Measurements from ENCODE around the gene HS3ST3A1. TPM values are rescaled to one million over a fixed set of nuclear protein-coding genes. Genes with fewer than 3 reads are reported as not detected.

Gene HS3ST3A1
- total and polyA plus RNA-seq, 2 of the 4 experiments (the other 2 are of a cell fraction): 8.8 to 9.0 TPM

- Histone ChIP-seq H3K9ac (ENCODE audit: low read depth, low read length) (no peak overlapping the region), H4K91ac (ENCODE audit: insufficient read depth, low read depth, low read length) (no peak overlapping the region), H3K18ac (ENCODE audit: low read depth, low read length) (no peak overlapping the region), H3K23ac (ENCODE audit: low read depth, low read length) (no peak overlapping the region), H3K27me3 (ENCODE audit: control insufficient read depth, insufficient read depth, low read length) (no peaks in the 10 kb centered on the region), H3K14ac (replicated peaks; ENCODE audit: low read depth, low read length) (no peak overlapping the region), H3K56ac (ENCODE audit: extremely low read depth, insufficient read depth, low read length) (no peak overlapping the region), H4K8ac (ENCODE audit: low read depth in 2 of 2, low read length in 2 of 2) (no peak overlapping the region), H2BK15ac (ENCODE audit: low read depth, low read length) (0 out of 3 replicates have a peak overlapping the region, but pooled peaks have one; percentile 36), H3K9me1 (ENCODE audit: insufficient read depth, low read length) (peaks cover 4% of the 10 kb centered on the region; the same call in 1 of the 2 replicates), H3K36me3 (ENCODE audit: control insufficient read depth, insufficient read depth, low read length) (no peaks in the 10 kb centered on the region), H2AK9ac (replicated peaks; ENCODE audit: low read depth, low read length, poor library complexity) (no peak overlapping the region), H3K4ac (ENCODE audit: low read depth, low read length) (no peak overlapping the region), H2BK20ac (ENCODE audit: low read depth, low read length) (no peak overlapping the region), H3K27ac (ENCODE audit: insufficient read depth, low read length) (no peak overlapping the region), H2AK5ac (ENCODE audit: low read depth, low read length) (no peak overlapping the region), H3K79me1 (ENCODE audit: low read depth in 1 of 2, low read length in 2 of 2) (peaks cover 12 to 48% of the 10 kb centered on the region in 2 experiments; a peak in 3 of 4 replicates), H3K4me1 (ENCODE audit: control insufficient read depth, insufficient read depth, low read length) (peaks cover 7% of the 10 kb centered on the region), H2AFZ (replicated peaks; ENCODE audit: low read length, poor library complexity) (no peak overlapping the region), H3K9me3 (ENCODE audit: control insufficient read depth, insufficient read depth, low read length) (no peaks in the 10 kb centered on the region), H4K5ac (ENCODE audit: low read depth, low read length) (no peak overlapping the region), H2BK120ac (ENCODE audit: low read depth, low read length) (0 out of 2 replicates have a peak overlapping the region, but pooled peaks have one; percentile 45), H3K4me3 (ENCODE audit: insufficient read depth, low read depth, low read length) (no peak overlapping the region), H3K4me2 (ENCODE audit: low read depth, low read length) (no peak overlapping the region), H2BK5ac (ENCODE audit: low read depth, low read length, poor library complexity, severe bottlenecking) (no peak overlapping the region), H4K20me1 (ENCODE audit: insufficient read depth, low read length) (no peaks in the 10 kb centered on the region)
- TF ChIP-seq POLR2A (IDR thresholded peaks at IDR 0.05; ENCODE audit: low read depth, low read length) (no peak), FOS (IDR thresholded peaks at IDR 0.05; ENCODE audit: low read depth, low read length) (no peak), ELK1 (IDR thresholded peaks at IDR 0.05; ENCODE audit: borderline replicate concordance, low read depth, low read length) (no peak), RAD21 (IDR thresholded peaks at IDR 0.05; ENCODE audit: low read length) (no peak), MAFK (IDR thresholded peaks at IDR 0.05; ENCODE audit: low read depth, low read length) (no peak), CTCF (conservative IDR thresholded peaks at IDR 0.05; ENCODE audit: low read depth, low read length) (no peak), BHLHE40 (IDR thresholded peaks at IDR 0.05; ENCODE audit: low read depth, low read length) (no peak), SMC3 (IDR thresholded peaks at IDR 0.05; ENCODE audit: low read depth, low read length) (no peak), MXI1 (IDR thresholded peaks at IDR 0.05; ENCODE audit: borderline replicate concordance, low read depth, low read length) (no peak), CEBPB (IDR thresholded peaks at IDR 0.05; ENCODE audit: low read depth, low read length) (no peak), NFE2L2 (IDR thresholded peaks at IDR 0.05; ENCODE audit: low read depth, low read length) (no peak), RFX5 (IDR thresholded peaks at IDR 0.05; ENCODE audit: low read depth, low read length) (no peak), RCOR1 (IDR thresholded peaks at IDR 0.05; ENCODE audit: insufficient replicate concordance, low read length) (no peak), USF2 (IDR thresholded peaks at IDR 0.05; ENCODE audit: low read depth, low read length) (no peak), MAZ (IDR thresholded peaks at IDR 0.05; ENCODE audit: borderline replicate concordance, low read depth, low read length) (no peak), CHD1 (IDR thresholded peaks at IDR 0.05; ENCODE audit: low read depth, low read length) (no peak)
- in situ Hi-C loops (cut with MboI; ENCODE audit: low sequenced_read_pairs) (no loop called here), intact Hi-C loops (cut with micrococcal nuclease) (loop anchor here (5.0 kb wide), 1 partner anchor 163 kb away; no protein-coding TSS in a partner anchor), dilution Hi-C loops (cut with HindIII; ENCODE audit: low sequenced_read_pairs, unreplicated experiment) (no loop called here)
- DNase-seq: no peak
- ChIA-PET POLR2A (ENCODE audit: unreplicated experiment) (no interaction called here), CTCF (no interaction called here)
- BruUV-seq (replicated peaks): no TSS peak
- WGBS, 2 experiments (ENCODE audit: extremely low coverage in 2 of 2, insufficient read length in 1 of 2): no CpG with 5 or more reads among the region's 8 CpGs
- no peak for ATAC-seq (ENCODE audit: low read depth)
These were observed 20.9 kb downstream of the HS3ST3A1 start for GRCh38 chr17:13580790-13581189.
